ENCODE measurements around the gene PPBP.

The PPBP gene

DNA sequence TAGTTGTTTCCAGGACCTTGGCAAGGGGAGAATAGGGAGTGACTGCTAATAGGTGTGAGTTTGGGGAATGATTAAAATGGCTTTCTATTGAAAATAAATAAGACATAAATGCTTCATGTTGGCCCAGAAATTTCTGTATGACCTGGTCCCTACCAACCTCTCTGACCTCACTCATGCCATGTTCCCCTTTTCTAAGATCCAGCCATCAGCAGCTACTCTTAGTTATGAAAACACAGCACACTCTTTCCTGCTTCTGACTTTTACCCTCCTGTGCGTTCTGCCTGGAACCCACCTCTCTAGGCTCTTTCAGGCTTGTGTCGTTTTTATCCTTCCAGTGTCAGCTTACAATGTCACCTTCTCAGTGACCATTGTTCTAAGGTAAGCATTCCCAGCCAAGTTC is 25.3 kb upstream of the PPBP start:
- H3K4me3 ChIP-seq (ENCODE audit: low read depth, low read length) = no peak overlapping the region
- TF ChIP-seq, protein P1, sequence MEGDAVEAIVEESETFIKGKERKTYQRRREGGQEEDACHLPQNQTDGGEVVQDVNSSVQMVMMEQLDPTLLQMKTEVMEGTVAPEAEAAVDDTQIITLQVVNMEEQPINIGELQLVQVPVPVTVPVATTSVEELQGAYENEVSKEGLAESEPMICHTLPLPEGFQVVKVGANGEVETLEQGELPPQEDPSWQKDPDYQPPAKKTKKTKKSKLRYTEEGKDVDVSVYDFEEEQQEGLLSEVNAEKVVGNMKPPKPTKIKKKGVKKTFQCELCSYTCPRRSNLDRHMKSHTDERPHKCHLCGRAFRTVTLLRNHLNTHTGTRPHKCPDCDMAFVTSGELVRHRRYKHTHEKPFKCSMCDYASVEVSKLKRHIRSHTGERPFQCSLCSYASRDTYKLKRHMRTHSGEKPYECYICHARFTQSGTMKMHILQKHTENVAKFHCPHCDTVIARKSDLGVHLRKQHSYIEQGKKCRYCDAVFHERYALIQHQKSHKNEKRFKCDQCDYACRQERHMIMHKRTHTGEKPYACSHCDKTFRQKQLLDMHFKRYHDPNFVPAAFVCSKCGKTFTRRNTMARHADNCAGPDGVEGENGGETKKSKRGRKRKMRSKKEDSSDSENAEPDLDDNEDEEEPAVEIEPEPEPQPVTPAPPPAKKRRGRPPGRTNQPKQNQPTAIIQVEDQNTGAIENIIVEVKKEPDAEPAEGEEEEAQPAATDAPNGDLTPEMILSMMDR (IDR thresholded peaks at IDR 0.05; ENCODE audit: low read depth, low read length) = no peak

DNA sequence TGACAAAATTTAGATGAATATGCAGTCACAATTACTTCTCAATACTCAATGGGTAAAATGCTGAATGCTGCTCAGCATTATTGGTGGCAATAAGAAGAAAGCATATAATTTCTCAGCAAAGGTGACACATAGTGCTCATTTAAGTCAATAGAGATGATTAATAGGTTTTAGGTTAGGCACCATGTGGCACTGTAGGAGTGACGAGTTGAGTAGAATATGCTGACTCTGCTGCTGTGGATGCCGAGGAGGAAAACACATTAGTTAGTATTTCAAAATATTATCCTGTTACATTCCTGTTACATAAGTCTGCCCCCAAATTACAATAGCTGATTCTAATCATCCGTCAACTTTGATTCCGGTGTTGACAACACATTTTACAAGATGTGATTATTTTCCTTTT is 24.1 kb upstream of the PPBP start:
- TF ChIP-seq, protein P1 (IDR thresholded peaks at IDR 0.05; ENCODE audit: low read depth, low read length) = no peak

DNA sequence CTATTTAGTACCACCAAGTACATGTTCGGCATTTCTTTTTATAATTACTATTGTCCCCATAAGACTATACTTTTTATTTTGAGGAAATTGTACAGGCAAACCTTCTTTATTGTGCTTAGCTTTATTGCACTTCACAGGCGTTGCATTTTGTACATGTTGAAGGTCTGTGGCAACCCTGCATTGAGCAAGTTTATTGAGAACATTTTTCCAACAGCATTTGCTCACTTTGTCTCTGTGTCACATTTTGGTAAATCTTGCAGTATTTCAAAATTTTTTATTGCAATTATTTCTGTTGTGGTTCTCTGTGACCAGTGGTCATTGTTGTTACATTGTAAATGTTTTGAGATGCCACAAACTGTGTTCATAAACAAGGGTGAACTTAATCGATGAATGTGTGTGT is 21.3 kb upstream of the PPBP start:
- TF ChIP-seq, protein P1 (IDR thresholded peaks at IDR 0.05; ENCODE audit: low read depth, low read length) = no peak
- H3K4me3 ChIP-seq (ENCODE audit: low read depth, low read length) = no peak overlapping the region

More for the DNA sequence above, 24.1 kb upstream of the PPBP start:
- H3K4me3 ChIP-seq (ENCODE audit: low read depth, low read length) = no peak overlapping the region

DNA sequence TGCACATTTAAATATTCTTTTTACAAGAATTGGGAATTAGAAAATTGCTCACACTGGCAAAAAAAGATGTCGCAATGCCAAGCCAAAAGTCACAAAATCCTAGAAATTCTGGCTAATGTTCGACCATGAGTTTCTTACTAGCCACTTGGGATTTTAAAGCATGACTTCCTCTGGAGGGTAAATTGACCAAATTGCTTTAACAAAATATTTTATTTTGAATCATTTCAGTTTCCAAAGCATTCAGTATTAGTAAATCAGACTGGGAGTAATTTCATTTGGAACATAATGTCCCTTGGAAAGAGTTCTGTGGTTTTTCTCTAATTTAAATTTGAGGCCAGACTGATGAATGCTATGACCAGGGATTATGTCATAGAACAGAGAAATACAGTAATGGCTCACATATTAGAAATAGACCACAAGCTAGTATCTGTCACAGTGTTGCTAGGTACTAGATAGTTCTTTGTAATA is 18.1 kb upstream of the PPBP start:
- no peak overlapping the region for H3K4me3 ChIP-seq (ENCODE audit: low read depth, low read length)
- TF ChIP-seq, protein P1 (IDR thresholded peaks at IDR 0.05; ENCODE audit: low read depth, low read length) = no peak

DNA sequence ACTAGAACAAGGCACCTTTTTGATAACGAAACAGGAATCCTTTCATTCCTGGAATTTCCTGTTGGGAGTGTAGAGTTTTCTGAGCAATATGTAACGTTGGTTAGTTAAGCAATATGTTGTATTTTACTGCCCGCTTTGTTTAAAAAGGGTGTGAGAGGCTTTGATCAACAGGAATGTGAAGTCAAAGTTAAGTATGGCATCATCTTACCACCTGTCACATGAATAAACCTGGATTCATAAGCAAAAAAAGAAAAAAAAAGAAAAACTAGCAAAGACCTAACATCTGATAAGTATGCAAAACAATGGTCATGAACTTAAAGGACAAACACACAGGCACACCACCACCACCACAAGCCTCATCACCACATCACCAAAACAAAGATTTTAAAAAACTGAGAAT is 17.5 kb upstream of the PPBP start:
- no peak overlapping the region for H3K4me3 ChIP-seq (ENCODE audit: low read depth, low read length)
- TF ChIP-seq, protein P1 (IDR thresholded peaks at IDR 0.05; ENCODE audit: low read depth, low read length) = no peak

DNA sequence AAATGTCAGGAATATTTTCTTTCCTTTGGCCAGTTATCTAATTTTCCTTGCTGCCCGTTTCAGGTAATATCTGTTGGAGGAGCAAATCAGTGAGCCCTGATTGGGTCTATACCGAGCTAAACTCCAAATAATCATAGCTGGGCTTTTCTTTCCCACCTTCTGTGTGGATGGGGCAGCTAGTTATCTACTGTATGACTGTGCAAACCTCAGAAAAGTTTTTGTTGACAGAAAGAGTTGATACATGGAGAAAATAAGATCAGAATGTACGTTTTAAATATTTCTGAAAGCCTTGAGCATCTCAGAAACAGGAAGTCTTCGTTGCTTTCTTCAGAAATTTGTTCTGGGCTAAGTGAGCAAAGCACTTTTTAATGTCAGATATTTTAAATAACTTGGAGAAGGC is 16.7 kb upstream of the PPBP start:
- TF ChIP-seq, protein P1 (IDR thresholded peaks at IDR 0.05; ENCODE audit: low read depth, low read length) = no peak
- H3K4me3 ChIP-seq (ENCODE audit: low read depth, low read length) = no peak overlapping the region

DNA sequence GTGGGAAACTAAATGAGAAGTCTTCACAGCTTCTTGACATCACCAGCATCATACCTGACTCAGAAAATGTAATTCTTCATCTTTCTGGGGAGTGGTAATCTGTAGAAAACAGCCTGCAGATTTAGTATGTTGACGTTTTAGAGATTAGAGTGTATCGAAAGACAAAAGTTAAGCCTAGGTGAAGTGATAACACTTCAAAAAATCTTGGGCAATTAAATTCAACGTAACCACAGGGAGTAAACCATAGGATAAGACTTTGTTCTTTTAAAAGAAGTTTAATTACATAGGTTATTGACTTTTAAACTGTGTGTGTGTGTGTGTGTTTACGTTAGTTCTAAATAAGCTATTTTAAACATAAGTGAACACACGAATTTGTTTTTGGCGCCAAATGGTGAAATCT is 12.3 kb upstream of the PPBP start:
- H3K4me3 ChIP-seq (ENCODE audit: low read depth, low read length) = no peak overlapping the region

More for the DNA sequence above, 12.3 kb upstream of the PPBP start:
- TF ChIP-seq, protein P1 (IDR thresholded peaks at IDR 0.05; ENCODE audit: low read depth, low read length) = no peak

Measured in WI38 (cell line).